Esophagus squamous epithelium (tissue), 4 donors: ENCODE measurements around the gene TRMT44.

ENCODE experiments used
- CTCF ChIP-seq, 6 experiments: fragments of 450-650 bp in 4 of 6; fragments of 200-600 bp in 2 of 6; sonication (generic) in 2 of 6; IDR thresholded peaks; one replicate each; pipeline ENCODE4 v1.5.1; 2016 to 2019; ENCODE audit warnings: antibody characterized with exemption in 6 of 6, mild to moderate bottlenecking in 4 of 6, moderate library complexity in 4 of 6
- POLR2A ChIP-seq, 4 donors: fragments of 450-650 bp; IDR thresholded peaks; one replicate each; pipeline ENCODE4 v1.6.1; 2017; ENCODE audit warnings: antibody characterized with exemption in 4 of 4, mild to moderate bottlenecking in 4 of 4, moderate library complexity in 3 of 4

GRCh38 chr4:8442596-8443358 is 2.2 kb downstream of the TRMT44 start:
- no peak for TF ChIP-seq CTCF (IDR thresholded peaks at IDR 0.05)
- no peak for TF ChIP-seq POLR2A (IDR thresholded peaks at IDR 0.05)
